ENCODE results near the gene CD63.

- TF ChIP-seq CTCF (conservative IDR thresholded peaks at IDR 0.05) (no peak), ZFX (IDR thresholded peaks at IDR 0.05) (no peak)
Measured at GRCh38 chr12:55744340-55745030, 15.7 kb upstream of the CD63 start.

Measured in C4-2B (cell line).